Mesothelial cell of epicardium (in vitro differentiated cells): ENCODE data around the gene LSS. TPM values are rescaled to one million over a fixed set of nuclear protein-coding genes. Genes with fewer than 3 reads are reported as not detected.

ENCODE experiments used
- DNase-seq, 2 experiments: peaks; one replicate each; pipeline ENCODE4 v3.0.0; 2021; ENCODE audit warnings: low spot score in 2 of 2; ENCODE audit not compliant: unreplicated experiment in 2 of 2
- H3K27ac Mint-ChIP-seq: 2 replicates; pipeline ENCODE4 v1.8.0; 2021; ENCODE audit warnings: mixed read lengths
- H3K27me3 Mint-ChIP-seq: 2 replicates; pipeline ENCODE4 v1.8.0; 2021; ENCODE audit warnings: low read depth, mixed read lengths
- H3K36me3 Mint-ChIP-seq: 2 replicates; pipeline ENCODE4 v1.8.0; 2021; ENCODE audit warnings: mixed read lengths
- H3K4me1 Mint-ChIP-seq: 2 replicates; pipeline ENCODE4 v1.8.0; 2021; ENCODE audit warnings: mixed read lengths
- H3K4me3 Mint-ChIP-seq: 2 replicates; pipeline ENCODE4 v1.8.0; 2021; ENCODE audit warnings: mild to moderate bottlenecking, moderate library complexity, mixed read lengths
- H3K9me3 Mint-ChIP-seq: 2 replicates; pipeline ENCODE4 v1.8.0; 2021; ENCODE audit warnings: mixed read lengths
- total RNA-seq: library from RNA; stranded (reverse); gene quantifications from 3 replicates; pipeline ENCODE4 v1.2.1, GENCODE V29; 2021
- TF ChIP-seq, protein P1 (sequence below): fragments of 200-600 bp; sonication (generic); IDR thresholded peaks from one replicate; pipeline ENCODE4 v1.5.0; 2021; ENCODE audit warnings: antibody characterized with exemption; ENCODE audit not compliant: unreplicated experiment

LSS gene
- total RNA-seq, 1 donor from 2014 or later = 85.8 TPM

DNA sequence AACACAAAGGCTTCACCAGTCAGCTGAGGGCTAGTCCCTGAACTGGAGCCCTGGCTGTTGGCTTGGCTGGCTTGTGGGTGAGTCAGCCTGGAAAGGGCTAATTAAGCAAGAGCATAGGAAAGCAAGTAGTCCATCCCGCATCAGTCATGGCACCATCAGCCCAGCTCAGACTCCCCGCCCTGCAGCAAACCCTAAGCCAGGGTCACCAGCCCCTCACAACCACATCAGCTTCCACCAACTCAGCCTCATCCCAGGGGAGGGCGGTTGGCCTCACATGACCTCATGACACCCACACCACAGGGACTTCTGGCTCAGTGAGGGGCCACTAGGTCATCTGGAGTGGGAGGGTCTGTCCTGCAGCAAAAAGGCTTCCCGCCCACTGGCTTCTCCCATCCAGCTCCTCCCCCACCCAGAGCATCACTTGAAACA is 37.3 kb downstream of the LSS start:
- Mint-ChIP-seq H3K9me3 (no peaks in the 10 kb centered on the region), H3K4me3 (no peak overlapping the region), H3K36me3 (peaks cover 23% of the 10 kb centered on the region), H3K27me3 (no peaks in the 10 kb centered on the region), H3K4me1 (peaks cover 20% of the 10 kb centered on the region), H3K27ac (no peak overlapping the region)
- TF ChIP-seq, protein P1, sequence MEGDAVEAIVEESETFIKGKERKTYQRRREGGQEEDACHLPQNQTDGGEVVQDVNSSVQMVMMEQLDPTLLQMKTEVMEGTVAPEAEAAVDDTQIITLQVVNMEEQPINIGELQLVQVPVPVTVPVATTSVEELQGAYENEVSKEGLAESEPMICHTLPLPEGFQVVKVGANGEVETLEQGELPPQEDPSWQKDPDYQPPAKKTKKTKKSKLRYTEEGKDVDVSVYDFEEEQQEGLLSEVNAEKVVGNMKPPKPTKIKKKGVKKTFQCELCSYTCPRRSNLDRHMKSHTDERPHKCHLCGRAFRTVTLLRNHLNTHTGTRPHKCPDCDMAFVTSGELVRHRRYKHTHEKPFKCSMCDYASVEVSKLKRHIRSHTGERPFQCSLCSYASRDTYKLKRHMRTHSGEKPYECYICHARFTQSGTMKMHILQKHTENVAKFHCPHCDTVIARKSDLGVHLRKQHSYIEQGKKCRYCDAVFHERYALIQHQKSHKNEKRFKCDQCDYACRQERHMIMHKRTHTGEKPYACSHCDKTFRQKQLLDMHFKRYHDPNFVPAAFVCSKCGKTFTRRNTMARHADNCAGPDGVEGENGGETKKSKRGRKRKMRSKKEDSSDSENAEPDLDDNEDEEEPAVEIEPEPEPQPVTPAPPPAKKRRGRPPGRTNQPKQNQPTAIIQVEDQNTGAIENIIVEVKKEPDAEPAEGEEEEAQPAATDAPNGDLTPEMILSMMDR = no peak
- DNase-seq = peak in 1 of 2 experiments; percentile 29

DNA sequence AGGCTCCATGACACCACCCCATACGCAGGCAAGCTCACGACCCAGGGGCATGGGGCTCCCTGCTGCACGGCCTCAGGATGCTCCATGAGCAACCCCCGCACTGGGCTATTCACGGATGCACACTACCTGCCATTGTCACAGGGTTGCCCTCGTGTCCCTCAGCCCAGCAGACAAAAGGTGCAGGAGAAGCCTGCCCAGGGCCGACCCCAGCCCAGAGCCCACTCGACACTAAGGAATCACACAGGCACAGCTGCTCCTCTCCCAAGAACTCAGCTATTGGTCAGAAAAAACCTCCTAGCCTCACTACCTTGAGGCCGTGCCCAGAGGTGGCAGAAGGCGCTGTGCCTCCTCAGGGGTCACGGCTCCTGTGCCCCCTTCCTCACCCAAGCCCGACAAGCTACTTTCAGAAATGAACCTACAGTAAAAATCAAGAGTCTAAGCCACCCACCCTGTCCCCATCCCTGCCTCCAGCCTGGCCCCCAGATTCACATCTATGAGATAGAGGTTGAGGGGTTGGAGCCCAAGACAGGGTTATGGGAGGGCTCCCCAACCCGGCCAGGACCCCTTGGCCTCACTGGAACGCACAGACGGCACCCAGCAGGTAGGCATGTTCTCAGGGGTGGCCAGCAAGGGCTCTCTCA is 38.0 kb downstream of the LSS start:
- H3K27me3 Mint-ChIP-seq = no peaks in the 10 kb centered on the region
- H3K4me3 Mint-ChIP-seq = no peak overlapping the region
- H3K9me3 Mint-ChIP-seq = no peaks in the 10 kb centered on the region
- H3K27ac Mint-ChIP-seq = no peak overlapping the region
- H3K4me1 Mint-ChIP-seq = peaks cover 20% of the 10 kb centered on the region
- peaks cover 20% of the 10 kb centered on the region for H3K36me3 Mint-ChIP-seq
- TF ChIP-seq, protein P1 = no peak
- peak in 1 of 2 experiments; percentile 33 for DNase-seq

DNA sequence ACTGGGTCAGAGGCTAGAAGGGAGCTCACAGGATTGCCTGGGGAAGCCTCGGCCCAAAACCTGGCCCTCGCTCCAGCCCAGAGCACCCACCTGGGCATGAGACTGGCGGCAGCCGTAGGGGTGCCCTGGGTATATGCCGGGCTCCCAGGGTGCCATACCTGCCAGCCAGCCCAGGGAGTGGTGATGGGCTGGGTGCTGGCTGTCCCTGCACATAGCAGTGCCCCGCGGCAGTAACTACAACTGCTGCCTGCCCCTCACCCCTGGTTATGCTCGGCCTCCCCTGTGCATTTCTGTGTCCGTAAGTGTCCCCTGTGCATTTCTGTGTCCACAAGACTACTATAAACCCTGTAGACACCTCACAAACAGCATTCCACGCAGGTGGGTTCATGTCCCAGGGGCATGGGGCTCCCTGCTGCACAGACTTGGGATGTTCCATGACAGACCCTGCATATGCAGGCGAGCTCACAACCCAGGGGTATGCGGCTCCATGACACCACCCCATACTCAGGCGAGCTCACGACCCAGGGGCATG is 38.5 kb downstream of the LSS start:
- peaks cover 23% of the 10 kb centered on the region for H3K4me1 Mint-ChIP-seq
- DNase-seq = no peak
- no peaks in the 10 kb centered on the region for H3K27me3 Mint-ChIP-seq
- H3K27ac Mint-ChIP-seq = no peak overlapping the region
- TF ChIP-seq, protein P1 = no peak
- peaks cover 15% of the 10 kb centered on the region for H3K36me3 Mint-ChIP-seq
- H3K9me3 Mint-ChIP-seq = no peaks in the 10 kb centered on the region
- no peak overlapping the region for H3K4me3 Mint-ChIP-seq

DNA sequence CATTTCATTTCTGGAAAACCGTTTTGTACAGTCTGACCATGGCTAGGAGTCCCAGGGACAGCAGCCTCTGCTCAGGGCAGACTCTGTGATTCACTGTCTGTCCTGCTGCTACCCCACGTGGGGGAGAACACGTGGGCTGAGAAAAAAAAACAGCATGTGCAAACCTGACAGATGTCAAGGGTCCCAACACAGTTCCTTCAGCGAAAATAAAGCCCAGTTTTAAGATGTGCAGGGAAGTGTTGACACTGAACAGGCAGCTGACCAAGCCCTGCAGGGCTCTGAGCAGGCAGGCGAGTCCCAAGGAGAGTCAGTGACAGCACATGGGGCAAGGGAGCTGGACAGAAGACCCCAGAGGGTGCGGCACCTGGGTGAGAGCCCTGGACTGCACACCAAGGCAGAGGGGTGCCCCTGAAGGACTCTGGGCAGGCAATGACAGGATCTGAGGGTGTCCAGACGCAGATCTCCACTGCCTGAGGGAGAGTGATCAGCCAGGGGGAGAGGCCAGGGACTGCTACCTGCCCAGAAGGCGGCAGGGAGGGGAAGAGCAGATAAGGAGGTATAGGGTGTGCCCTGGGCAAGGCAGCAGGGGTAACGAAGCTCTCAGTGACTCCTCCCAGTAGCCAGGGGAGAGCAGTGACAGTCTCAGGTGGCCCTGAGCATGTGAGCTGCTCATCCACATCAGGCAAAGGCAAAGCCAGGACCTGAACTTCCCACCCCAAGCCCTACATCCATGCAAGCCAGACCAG is 39.2 kb downstream of the LSS start:
- Mint-ChIP-seq H3K9me3 (no peaks in the 10 kb centered on the region), H3K4me1 (peaks cover 23% of the 10 kb centered on the region), H3K27me3 (no peaks in the 10 kb centered on the region), H3K36me3 (peaks cover 13% of the 10 kb centered on the region), H3K27ac (peak overlapping the region; percentile 40), H3K4me3 (no peak overlapping the region)
- peak in 1 of 2 experiments; percentile 34 for DNase-seq
- TF ChIP-seq, protein P1 = no peak

DNA sequence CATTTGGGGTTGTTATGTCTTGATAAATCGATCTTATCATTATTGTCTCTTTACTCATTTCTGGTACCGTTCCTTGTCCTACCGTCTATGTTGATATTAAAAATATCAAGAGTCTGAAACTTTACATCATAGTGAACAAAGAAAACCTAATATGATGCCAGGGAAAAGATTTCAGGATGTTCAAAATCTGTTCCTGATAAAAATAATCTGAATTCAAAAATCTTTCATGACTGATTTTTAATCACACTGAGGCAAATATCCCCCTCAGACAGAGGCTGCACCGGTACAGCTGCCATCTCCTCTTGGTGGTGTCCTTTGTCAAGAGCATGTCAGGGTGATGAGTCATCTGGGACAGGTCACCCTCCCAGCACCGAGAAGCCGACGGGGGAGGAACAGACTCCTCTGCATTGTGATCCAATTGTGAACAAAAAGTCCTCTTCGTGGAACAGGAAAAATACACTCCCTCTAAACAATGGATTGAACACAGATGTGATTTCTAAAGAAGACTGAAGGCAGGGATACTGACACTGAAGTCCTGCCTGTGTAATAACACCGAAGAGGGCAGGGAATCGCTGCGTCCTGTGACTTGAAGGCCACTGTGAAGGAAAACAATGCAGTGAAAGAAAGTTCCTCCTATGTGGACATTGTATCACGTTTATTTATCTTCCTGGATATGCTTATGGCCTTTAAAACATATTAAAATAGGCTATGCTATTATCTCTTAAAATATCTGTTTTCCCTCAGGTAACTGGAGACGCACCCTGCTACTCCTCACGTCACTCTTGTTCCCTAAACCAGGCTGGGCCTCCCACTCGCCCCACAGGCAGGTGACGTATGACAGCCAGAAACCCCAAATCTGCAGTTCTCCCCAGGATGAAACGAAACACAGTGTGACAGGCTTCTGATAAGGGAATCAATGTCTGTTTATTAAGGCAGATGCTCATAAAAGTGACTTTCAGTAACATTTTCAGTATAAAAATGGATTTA is 40.1 kb downstream of the LSS start:
- H3K9me3 Mint-ChIP-seq = no peaks in the 10 kb centered on the region
- H3K4me1 Mint-ChIP-seq = peaks cover 23% of the 10 kb centered on the region
- TF ChIP-seq, protein P1 = no peak
- peak overlapping the region; percentile 40 for H3K27ac Mint-ChIP-seq
- H3K36me3 Mint-ChIP-seq = peaks cover 4% of the 10 kb centered on the region
- DNase-seq = no peak
- no peaks in the 10 kb centered on the region for H3K27me3 Mint-ChIP-seq
- no peak overlapping the region for H3K4me3 Mint-ChIP-seq
